CD4-positive, alpha-beta T cell treated with Interleukin-1 beta for 1 hour (primary cell): ENCODE results near the gene GRM3.

ENCODE experiments used
- DNase-seq, 2 donors: peaks; one replicate each; pipeline ENCODE4 v3.0.0-alpha.2; 2020 to 2022

GRM3 gene

GRCh38 chr7:86908948-86909347, 265.2 kb downstream of the GRM3 start:
- DNase-seq, result no peak

- DNase-seq, result no peak
These were observed 267.9 kb downstream of the GRM3 start for GRCh38 chr7:86911659-86912058.

DNA sequence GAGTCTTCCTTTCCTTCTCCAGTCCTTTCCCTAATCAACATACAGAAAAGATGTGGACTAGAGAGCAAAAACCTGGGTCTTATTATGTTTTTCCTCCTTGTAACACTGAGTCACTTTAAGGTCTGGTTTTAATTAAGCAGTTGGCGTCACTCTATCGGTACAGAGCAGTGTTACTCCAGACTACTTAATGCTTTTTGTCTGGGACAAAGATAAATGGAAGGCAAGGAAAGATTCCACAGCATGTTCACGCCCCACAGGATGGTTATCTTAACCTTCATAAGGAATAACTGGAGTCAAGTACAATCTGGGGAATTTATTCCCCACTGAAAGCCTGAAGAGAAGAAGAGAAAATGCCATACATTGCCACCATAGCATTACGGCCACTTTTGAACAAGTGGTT, 270.0 kb downstream of the GRM3 start:
- no peak for DNase-seq
